Activated CD4-positive, alpha-beta T cell treated with anti-CD3 and anti-CD28 coated beads for 36 hours (primary cell): ENCODE data around the gene PDIA4. TPM values are rescaled to one million over a fixed set of nuclear protein-coding genes. Genes with fewer than 3 reads are reported as not detected.
"Not testable (repeated sequence)": the region's sequence is repeated elsewhere in the genome, so short reads cannot be mapped to it uniquely, and the experiment has no call there.

ENCODE experiments used
- ATAC-seq: fragments of 200-7000 bp; cut with Tn5 transposase; one replicate; pipeline ENCODE4 v1.10.0; 2021; ENCODE audit warnings: mild to moderate bottlenecking, moderate library complexity
- CTCF ChIA-PET: fragments of 350-600 bp; sonication (Branson Sonifier 250); formaldehyde crosslinking; loops from one replicate; lab custom pipeline; 2021; ENCODE audit warnings: antibody characterized with exemption; lab: Charles Lee
- POLR2A ChIA-PET: fragments of 350-600 bp; sonication (Branson Sonifier 250); formaldehyde crosslinking; loops from one replicate; lab custom pipeline; 2021; ENCODE audit warnings: antibody characterized with exemption, inconsistent platforms; lab: Charles Lee
- DNase-seq: peaks from one replicate; pipeline ENCODE4 v3.0.0-alpha.2; 2020
- H3K27ac Mint-ChIP-seq: one replicate; pipeline ENCODE4 v1.8.0; 2021; ENCODE audit warnings: mixed read lengths
- H3K27me3 Mint-ChIP-seq: one replicate; pipeline ENCODE4 v1.8.0; 2021; ENCODE audit warnings: mixed read lengths
- H3K36me3 Mint-ChIP-seq: one replicate; pipeline ENCODE4 v1.8.0; 2021; ENCODE audit warnings: low read depth, mixed read lengths
- H3K4me1 Mint-ChIP-seq: one replicate; pipeline ENCODE4 v1.8.0; 2021; ENCODE audit warnings: mixed read lengths
- H3K4me3 Mint-ChIP-seq: one replicate; pipeline ENCODE4 v1.8.0; 2021; ENCODE audit warnings: mild to moderate bottlenecking, moderate library complexity, mixed read lengths
- H3K9me3 Mint-ChIP-seq: one replicate; pipeline ENCODE4 v1.8.0; 2021; ENCODE audit warnings: low read depth, mixed read lengths
- intact Hi-C, 2 experiments: fragments of 100-400 bp; cut with DNase I in 1 of 2; cut with micrococcal nuclease in 1 of 2; formaldehyde crosslinking; loops; one replicate each; pipeline versions ENCODE4 v1.14.2 to v1.15.1; 2022 to 2024; cut with DNase I, micrococcal nuclease
- total RNA-seq, 2 experiments: library from RNA; stranded (reverse); gene quantifications; one replicate each; pipeline ENCODE4 v1.2.3, GENCODE V29; 2021

The PDIA4 gene
- total RNA-seq, 2 experiments from 2014 or later = 88.3 to 90.1 TPM

GRCh38 chr7:149031353-149031910, 3.1 kb upstream of the PDIA4 start:
- intact Hi-C loops = no loop called here
- Mint-ChIP-seq H3K4me1 (peaks cover 14% of the 10 kb centered on the region), H3K27ac (no peak overlapping the region), H3K9me3 (no peaks in the 10 kb centered on the region), H3K27me3 (peaks cover 4% of the 10 kb centered on the region), H3K36me3 (peaks cover 4% of the 10 kb centered on the region), H3K4me3 (no peak overlapping the region)
- ChIA-PET CTCF (no interaction called here), POLR2A (interaction anchor here (0.5 kb wide), 1 partner anchor 89 kb away, joined by 3 read pairs; no protein-coding TSS in a partner anchor)
- DNase-seq (no peak), ATAC-seq (no peak)

GRCh38 chr7:149030439-149030838, 2.1 kb upstream of the PDIA4 start:
- H3K9me3 Mint-ChIP-seq, intact Hi-C loops, H3K4me3 Mint-ChIP-seq, H3K27me3 Mint-ChIP-seq, H3K27ac Mint-ChIP-seq, ATAC-seq, DNase-seq: not testable (repeated sequence)
- peaks cover 24% of the 10 kb centered on the region for H3K4me1 Mint-ChIP-seq
- H3K36me3 Mint-ChIP-seq = peaks cover 12% of the 10 kb centered on the region
- ChIA-PET CTCF (interaction anchor here (0.6 kb wide), 1 partner anchor 41 kb away, joined by 3 read pairs; no protein-coding TSS in a partner anchor), POLR2A (interaction anchor here (0.6 kb wide), 2 partner anchors 51 to 337 kb away, joined by 3 to 4 read pairs; no protein-coding TSS in a partner anchor)

- Mint-ChIP-seq H3K4me3 (peak overlapping the region; percentile 99), H3K9me3 (no peaks in the 10 kb centered on the region), H3K27me3 (no peaks in the 10 kb centered on the region), H3K4me1 (peaks cover 37% of the 10 kb centered on the region), H3K27ac (peak overlapping the region; percentile 94), H3K36me3 (peaks cover 29% of the 10 kb centered on the region)
- CTCF ChIA-PET = interaction anchor here (0.6 to 2.7 kb wide), 3 partner anchors 22 to 177 kb away, joined by 3 to 11 read pairs (median 5); no protein-coding TSS in a partner anchor
- intact Hi-C loops = loop anchor here (1.0 to 5.0 kb wide), 18 partner anchors 38 to 743 kb away; partner anchors contain the start of genes ZNF398 (in 2 of the 2), CUL1 (in 1 of the 2), EZH2 (in 1 of the 2) and ZNF425 (in 1 of the 2)
- no peak for ATAC-seq
- POLR2A ChIA-PET = interaction anchor here (0.6 kb wide), 1 partner anchor 232 kb away, joined by 5 read pairs; no protein-coding TSS in a partner anchor
- DNase-seq = no peak
Observed at GRCh38 chr7:149027611-149028345, 527 bp downstream of the PDIA4 start.

- intact Hi-C loops = loop anchor here in 1 of 2 experiments (1.0 to 5.0 kb wide), 3 partner anchors 38 to 235 kb away; partner anchors contain the start of gene ZNF783
- Mint-ChIP-seq H3K9me3 (no peaks in the 10 kb centered on the region), H3K27ac (peak overlapping the region; percentile 94), H3K36me3 (peaks cover 30% of the 10 kb centered on the region), H3K4me3 (peak overlapping the region; percentile 99), H3K27me3 (no peaks in the 10 kb centered on the region), H3K4me1 (peaks cover 41% of the 10 kb centered on the region)
- ATAC-seq (no peak), DNase-seq (no peak)
- ChIA-PET POLR2A (interaction anchor here (0.6 kb wide), 3 partner anchors 13 to 274 kb away, joined by 3 to 4 read pairs (median 4); no protein-coding TSS in a partner anchor), CTCF (interaction anchor here (0.9 to 2.7 kb wide), 2 partner anchors 22 to 39 kb away, joined by 6 to 11 read pairs; no protein-coding TSS in a partner anchor)
Observed at GRCh38 chr7:149027055-149027454, 1.2 kb downstream of the PDIA4 start.

GRCh38 chr7:149023662-149024061, 4.6 kb downstream of the PDIA4 start:
- ATAC-seq (no peak), DNase-seq (no peak)
- Mint-ChIP-seq H3K27ac (no peak overlapping the region), H3K36me3 (peaks cover 53% of the 10 kb centered on the region), H3K27me3 (no peaks in the 10 kb centered on the region), H3K4me1 (peaks cover 39% of the 10 kb centered on the region), H3K9me3 (no peaks in the 10 kb centered on the region), H3K4me3 (no peak overlapping the region)
- ChIA-PET POLR2A (no interaction called here), CTCF (no interaction called here)
- intact Hi-C loops = no loop called here

GRCh38 chr7:149022756-149023360, 5.4 kb downstream of the PDIA4 start:
- Mint-ChIP-seq H3K36me3 (peaks cover 53% of the 10 kb centered on the region), H3K4me1 (peaks cover 39% of the 10 kb centered on the region), H3K4me3 (no peak overlapping the region), H3K9me3 (no peaks in the 10 kb centered on the region), H3K27ac (peak overlapping the region; percentile 58), H3K27me3 (no peaks in the 10 kb centered on the region)
- no peak for ATAC-seq
- CTCF ChIA-PET = interaction anchor here (0.7 to 0.9 kb wide), 2 partner anchors 18 to 67 kb away, joined by 3 to 4 read pairs; no protein-coding TSS in a partner anchor
- POLR2A ChIA-PET = no interaction called here
- intact Hi-C loops = no loop called here
- no peak for DNase-seq

GRCh38 chr7:149021725-149022062, 6.6 kb downstream of the PDIA4 start:
- Mint-ChIP-seq H3K9me3 (no peaks in the 10 kb centered on the region), H3K27me3 (no peaks in the 10 kb centered on the region), H3K27ac (peak overlapping the region; percentile 34), H3K4me1 (peaks cover 32% of the 10 kb centered on the region), H3K4me3 (no peak overlapping the region), H3K36me3 (peaks cover 58% of the 10 kb centered on the region)
- intact Hi-C loops = no loop called here
- CTCF ChIA-PET = interaction anchor here (0.9 to 2.1 kb wide), 2 partner anchors 16 to 43 kb away, joined by 3 to 9 read pairs; no protein-coding TSS in a partner anchor
- ATAC-seq (peak; percentile 45), DNase-seq (no peak)
- POLR2A ChIA-PET = no interaction called here

GRCh38 chr7:149020483-149020882, 7.8 kb downstream of the PDIA4 start:
- H3K36me3 Mint-ChIP-seq = peaks cover 58% of the 10 kb centered on the region

GRCh38 chr7:149016876-149017275, 11.4 kb downstream of the PDIA4 start:
- intact Hi-C loops = no loop called here
- H3K27ac Mint-ChIP-seq = no peak overlapping the region
- H3K4me3 Mint-ChIP-seq = no peak overlapping the region
- peaks cover 54% of the 10 kb centered on the region for H3K36me3 Mint-ChIP-seq
- H3K27me3 Mint-ChIP-seq = no peaks in the 10 kb centered on the region
- DNase-seq (no peak), ATAC-seq (no peak)
- CTCF ChIA-PET = no interaction called here
- H3K4me1 Mint-ChIP-seq = peaks cover 3% of the 10 kb centered on the region
- POLR2A ChIA-PET = no interaction called here
- no peaks in the 10 kb centered on the region for H3K9me3 Mint-ChIP-seq

More at GRCh38 chr7:149020483-149020882, 7.8 kb downstream of the PDIA4 start:
- H3K9me3 Mint-ChIP-seq = no peaks in the 10 kb centered on the region
- DNase-seq (no peak), ATAC-seq (no peak)
- intact Hi-C loops = no loop called here
- CTCF ChIA-PET = interaction anchor here (2.1 kb wide), 1 partner anchor 15 kb away, joined by 9 read pairs; no protein-coding TSS in a partner anchor
- POLR2A ChIA-PET = no interaction called here
- H3K27me3 Mint-ChIP-seq = no peaks in the 10 kb centered on the region
- H3K4me1 Mint-ChIP-seq = peaks cover 21% of the 10 kb centered on the region
- no peak overlapping the region for H3K4me3 Mint-ChIP-seq
- no peak overlapping the region for H3K27ac Mint-ChIP-seq

- ChIA-PET CTCF (interaction anchor here (1.1 to 1.6 kb wide), 2 partner anchors 26 to 52 kb away, joined by 3 to 7 read pairs; no protein-coding TSS in a partner anchor), POLR2A (interaction anchor here (0.6 kb wide), 1 partner anchor 13 kb away, joined by 4 read pairs; no protein-coding TSS in a partner anchor)
- Mint-ChIP-seq H3K4me1 (no peaks in the 10 kb centered on the region), H3K36me3 (peaks cover 54% of the 10 kb centered on the region), H3K27me3 (no peaks in the 10 kb centered on the region), H3K9me3 (no peaks in the 10 kb centered on the region), H3K4me3 (no peak overlapping the region), H3K27ac (no peak overlapping the region)
- no peak for ATAC-seq
- intact Hi-C loops = no loop called here
- DNase-seq = no peak
Observed at GRCh38 chr7:149014309-149014708, 14.0 kb downstream of the PDIA4 start.

GRCh38 chr7:149013876-149014275, 14.4 kb downstream of the PDIA4 start:
- Mint-ChIP-seq H3K27me3 (no peaks in the 10 kb centered on the region), H3K4me3 (no peak overlapping the region), H3K9me3 (no peaks in the 10 kb centered on the region), H3K27ac (no peak overlapping the region), H3K4me1 (no peaks in the 10 kb centered on the region), H3K36me3 (peaks cover 53% of the 10 kb centered on the region)
- POLR2A ChIA-PET = interaction anchor here (0.6 kb wide), 1 partner anchor 13 kb away, joined by 4 read pairs; no protein-coding TSS in a partner anchor
- DNase-seq (no peak), ATAC-seq (no peak)
- CTCF ChIA-PET = interaction anchor here (1.6 kb wide), 1 partner anchor 52 kb away, joined by 7 read pairs; no protein-coding TSS in a partner anchor
- intact Hi-C loops = no loop called here
